ENCODE data around the gene ZNF275.

GRCh38 chrX:153317996-153318722, 15.8 kb upstream of the ZNF275 start:
- TF ChIP-seq EP300 (IDR thresholded peaks at IDR 0.05): no peak
- TF ChIP-seq CTCF (IDR thresholded peaks at IDR 0.05): no peak
- no peak for TF ChIP-seq POLR2A (IDR thresholded peaks at IDR 0.05)
- TF ChIP-seq POLR2AphosphoS5 (IDR thresholded peaks at IDR 0.05): no peak

Data from gastroesophageal sphincter (tissue), 3 donors.